ENCODE measurements around the gene CCDC102A. TPM values are rescaled to one million over a fixed set of nuclear protein-coding genes. Genes with fewer than 3 reads are reported as not detected.

CCDC102A gene
- 12.7 TPM for total RNA-seq
- polyA plus RNA-seq: 25.6 TPM

- no peaks in the 10 kb centered on the region for H3K36me3 ChIP-seq (ENCODE audit: insufficient read depth)
- H3K4me3 ChIP-seq (ENCODE audit: low read depth, low read length): peak within 1 kb of the TSS; percentile 90
- WGBS: under 1% methylated on average over 80 of the region's 81 CpGs
- H3K4me1 ChIP-seq (ENCODE audit: insufficient read depth): peaks cover 2% of the 10 kb centered on the region
- DNase-seq (ENCODE audit: extremely low spot score): no peak
- H3K27ac ChIP-seq (ENCODE audit: low read depth): peak within 1 kb of the TSS; percentile 88
These were observed at the start of gene CCDC102A for GRCh38 chr16:57536306-57537193. Gene CCDC102A, minus strand, starts transcription at chr16:57536571. Its CDS starts 7,394 bp downstream, at chr16:57529177.

- Histone ChIP-seq H3K36me3 (ENCODE audit: insufficient read depth) (no peaks in the 10 kb centered on the region), H3K4me1 (ENCODE audit: insufficient read depth) (no peaks in the 10 kb centered on the region), H3K27ac (ENCODE audit: low read depth) (no peak overlapping the region), H3K4me3 (ENCODE audit: low read depth, low read length) (no peak overlapping the region)
- 38% methylated on average over 3 of the region's 3 CpGs for WGBS
- DNase-seq (ENCODE audit: extremely low spot score): no peak
These were observed 48.8 kb upstream of the CCDC102A start for GRCh38 chr16:57585051-57585687.

GRCh38 chr16:57579361-57579665 lies 42.9 kb upstream of the CCDC102A start:
- no peak for DNase-seq (ENCODE audit: extremely low spot score)
- H3K4me3 ChIP-seq (ENCODE audit: low read depth, low read length): no peak overlapping the region
- 70% methylated on average over 2 of the region's 2 CpGs for WGBS
- H3K36me3 ChIP-seq (ENCODE audit: insufficient read depth): no peaks in the 10 kb centered on the region
- no peaks in the 10 kb centered on the region for H3K4me1 ChIP-seq (ENCODE audit: insufficient read depth)
- no peak overlapping the region for H3K27ac ChIP-seq (ENCODE audit: low read depth)

- DNase-seq (ENCODE audit: extremely low spot score): no peak
- peak overlapping the region; percentile 48 for H3K27ac ChIP-seq (ENCODE audit: low read depth)
- H3K4me1 ChIP-seq (ENCODE audit: insufficient read depth): no peaks in the 10 kb centered on the region
- H3K36me3 ChIP-seq (ENCODE audit: insufficient read depth): no peaks in the 10 kb centered on the region
- 71% methylated on average over 14 of the region's 14 CpGs for WGBS
- H3K4me3 ChIP-seq (ENCODE audit: low read depth, low read length): no peak overlapping the region
These were observed 42.4 kb upstream of the CCDC102A start for GRCh38 chr16:57578521-57579360.

GRCh38 chr16:57577691-57578224 lies 41.4 kb upstream of the CCDC102A start:
- Histone ChIP-seq H3K4me1 (ENCODE audit: insufficient read depth) (no peaks in the 10 kb centered on the region), H3K27ac (ENCODE audit: low read depth) (no peak overlapping the region), H3K36me3 (ENCODE audit: insufficient read depth) (no peaks in the 10 kb centered on the region), H3K4me3 (ENCODE audit: low read depth, low read length) (no peak overlapping the region)
- no peak for DNase-seq (ENCODE audit: extremely low spot score)
- 41% methylated on average over 4 of the region's 4 CpGs for WGBS

- Histone ChIP-seq H3K4me1 (ENCODE audit: insufficient read depth) (no peaks in the 10 kb centered on the region), H3K4me3 (ENCODE audit: low read depth, low read length) (no peak overlapping the region), H3K27ac (ENCODE audit: low read depth) (no peak overlapping the region), H3K36me3 (ENCODE audit: insufficient read depth) (no peaks in the 10 kb centered on the region)
- no peak for DNase-seq (ENCODE audit: extremely low spot score)
- WGBS: 78% methylated on average over 6 of the region's 6 CpGs
These were observed 40.8 kb upstream of the CCDC102A start for GRCh38 chr16:57577214-57577613.

- H3K4me3 ChIP-seq (ENCODE audit: low read depth, low read length): no peak overlapping the region
- DNase-seq (ENCODE audit: extremely low spot score): peak; percentile 32
- WGBS: 15% methylated on average over 16 of the region's 16 CpGs
- H3K4me1 ChIP-seq (ENCODE audit: insufficient read depth): no peaks in the 10 kb centered on the region
- no peak overlapping the region for H3K27ac ChIP-seq (ENCODE audit: low read depth)
- no peaks in the 10 kb centered on the region for H3K36me3 ChIP-seq (ENCODE audit: insufficient read depth)
These were observed 40.1 kb upstream of the CCDC102A start for GRCh38 chr16:57576429-57576870.

GRCh38 chr16:57575468-57576277 lies 39.3 kb upstream of the CCDC102A start:
- Histone ChIP-seq H3K4me3 (ENCODE audit: low read depth, low read length) (no peak overlapping the region), H3K27ac (ENCODE audit: low read depth) (no peak overlapping the region), H3K4me1 (ENCODE audit: insufficient read depth) (no peaks in the 10 kb centered on the region), H3K36me3 (ENCODE audit: insufficient read depth) (no peaks in the 10 kb centered on the region)
- 87% methylated on average over 16 of the region's 16 CpGs for WGBS
- no peak for DNase-seq (ENCODE audit: extremely low spot score)

- H3K4me1 ChIP-seq (ENCODE audit: insufficient read depth): no peaks in the 10 kb centered on the region
- 89% methylated on average over 24 of the region's 24 CpGs for WGBS
- DNase-seq (ENCODE audit: extremely low spot score): no peak
- no peak overlapping the region for H3K27ac ChIP-seq (ENCODE audit: low read depth)
- H3K4me3 ChIP-seq (ENCODE audit: low read depth, low read length): no peak overlapping the region
- H3K36me3 ChIP-seq (ENCODE audit: insufficient read depth): no peaks in the 10 kb centered on the region
These were observed 38.5 kb upstream of the CCDC102A start for GRCh38 chr16:57574646-57575467.

- Histone ChIP-seq H3K27ac (ENCODE audit: low read depth) (no peak overlapping the region), H3K36me3 (ENCODE audit: insufficient read depth) (no peaks in the 10 kb centered on the region), H3K4me3 (ENCODE audit: low read depth, low read length) (no peak overlapping the region), H3K4me1 (ENCODE audit: insufficient read depth) (no peaks in the 10 kb centered on the region)
- no peak for DNase-seq (ENCODE audit: extremely low spot score)
- 86% methylated on average over 12 of the region's 12 CpGs for WGBS
These were observed 37.7 kb upstream of the CCDC102A start for GRCh38 chr16:57574086-57574485.

- WGBS: 76% methylated on average over 10 of the region's 10 CpGs
- H3K4me1 ChIP-seq (ENCODE audit: insufficient read depth): no peaks in the 10 kb centered on the region
- H3K4me3 ChIP-seq (ENCODE audit: low read depth, low read length): no peak overlapping the region
- no peak overlapping the region for H3K27ac ChIP-seq (ENCODE audit: low read depth)
- no peak for DNase-seq (ENCODE audit: extremely low spot score)
- no peaks in the 10 kb centered on the region for H3K36me3 ChIP-seq (ENCODE audit: insufficient read depth)
These were observed 36.8 kb upstream of the CCDC102A start for GRCh38 chr16:57572978-57573728.

GRCh38 chr16:57571098-57571497 lies 34.7 kb upstream of the CCDC102A start:
- Histone ChIP-seq H3K4me3 (ENCODE audit: low read depth, low read length) (no peak overlapping the region), H3K27ac (ENCODE audit: low read depth) (no peak overlapping the region), H3K4me1 (ENCODE audit: insufficient read depth) (no peaks in the 10 kb centered on the region), H3K36me3 (ENCODE audit: insufficient read depth) (no peaks in the 10 kb centered on the region)
- WGBS: 82% methylated on average over 9 of the region's 9 CpGs
- DNase-seq (ENCODE audit: extremely low spot score): no peak
